Measurements from ENCODE around the gene ACTN2.

DNA sequence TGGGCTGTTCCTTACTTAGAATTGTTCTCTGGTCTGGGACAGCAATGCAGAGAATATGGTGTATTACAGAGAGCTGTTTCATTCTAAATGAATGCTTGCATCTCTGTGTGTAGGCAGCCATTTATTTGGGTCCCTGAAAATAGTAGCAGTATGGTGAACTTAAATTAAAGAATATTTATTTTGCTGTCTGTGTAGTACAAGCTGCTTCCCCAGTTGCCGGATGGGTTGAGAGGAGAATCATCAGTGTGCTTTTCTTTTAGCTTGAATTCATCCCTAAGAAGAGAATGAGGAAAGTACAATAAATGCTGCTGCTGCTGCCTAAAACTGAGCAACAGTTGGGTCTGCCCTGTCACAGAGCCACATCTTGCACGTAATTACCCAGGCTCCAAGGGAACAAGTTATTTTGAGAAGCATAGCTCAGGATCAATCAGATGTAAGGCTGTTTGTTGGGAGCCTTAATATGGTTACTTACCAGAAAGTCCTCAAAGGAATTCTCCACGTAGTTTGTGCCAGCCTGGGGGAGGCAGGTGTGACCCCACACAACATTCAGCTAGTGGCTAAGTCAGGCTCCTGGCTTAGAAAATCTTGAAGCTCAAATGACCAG, 16.6 kb downstream of the ACTN2 start:
- TF ChIP-seq CTCF (IDR thresholded peaks at IDR 0.05; ENCODE audit: low read depth, low read length, poor library complexity, severe bottlenecking) (no peak), EZH2phosphoT487 (IDR thresholded peaks at IDR 0.05; ENCODE audit: borderline replicate concordance, low read length) (no peak)
